GM19397 (cell line): Measurements from ENCODE around the gene IZUMO1.
"Not testable (repeated sequence)": the region's sequence is repeated elsewhere in the genome, so short reads cannot be mapped to it uniquely, and the experiment has no call there.

Experiments
- ATAC-seq: cut with Tn5 transposase; IDR thresholded peaks from one replicate; pipeline ENCODE4 v1.9.1; 2021; ENCODE audit warnings: mild to moderate bottlenecking, moderate library complexity; ENCODE audit not compliant: unreplicated experiment

The IZUMO1 gene

DNA sequence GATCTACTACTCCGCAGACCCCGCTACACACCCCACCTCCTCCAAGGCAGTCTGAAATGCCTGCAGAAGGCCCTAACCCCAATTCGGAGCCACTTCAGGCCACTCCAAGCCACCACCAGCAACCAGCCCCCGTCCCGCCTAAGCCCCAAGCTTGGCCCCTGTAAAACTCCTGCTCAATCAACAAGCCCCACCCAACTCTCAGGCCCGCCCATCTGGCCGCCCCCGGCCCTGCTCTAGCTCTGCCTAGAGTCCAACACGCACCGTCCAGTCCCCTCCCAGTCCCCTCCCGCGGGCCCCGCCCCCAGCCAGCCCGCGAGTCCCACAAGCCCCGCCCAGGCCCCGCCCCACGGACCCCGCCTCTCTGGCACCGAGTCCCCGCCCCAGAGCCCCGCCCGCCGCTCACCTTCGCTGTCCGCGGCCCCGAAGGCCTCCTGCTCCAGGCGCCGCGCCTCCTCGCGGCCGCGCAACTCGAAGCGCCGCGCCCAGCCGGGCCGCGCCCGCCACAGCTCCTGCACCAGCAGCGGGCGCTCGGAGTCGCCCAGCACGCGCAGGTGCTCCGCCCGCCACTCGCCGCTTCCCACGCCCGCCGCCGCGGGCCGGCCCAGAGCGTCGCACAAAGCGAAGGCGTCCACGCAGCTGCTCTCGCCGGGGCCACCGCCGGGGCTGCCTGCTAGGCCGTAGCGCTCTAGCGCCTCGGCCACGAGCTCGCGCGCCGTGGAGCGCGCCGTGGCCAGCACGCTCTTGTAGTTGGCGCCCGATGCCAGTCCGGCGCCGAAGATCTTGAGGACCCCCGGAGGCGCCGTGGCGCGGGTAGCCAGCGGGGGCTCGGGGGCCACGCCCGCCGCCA, 7.9 kb downstream of the IZUMO1 start:
- ATAC-seq, result peak; percentile 81

DNA sequence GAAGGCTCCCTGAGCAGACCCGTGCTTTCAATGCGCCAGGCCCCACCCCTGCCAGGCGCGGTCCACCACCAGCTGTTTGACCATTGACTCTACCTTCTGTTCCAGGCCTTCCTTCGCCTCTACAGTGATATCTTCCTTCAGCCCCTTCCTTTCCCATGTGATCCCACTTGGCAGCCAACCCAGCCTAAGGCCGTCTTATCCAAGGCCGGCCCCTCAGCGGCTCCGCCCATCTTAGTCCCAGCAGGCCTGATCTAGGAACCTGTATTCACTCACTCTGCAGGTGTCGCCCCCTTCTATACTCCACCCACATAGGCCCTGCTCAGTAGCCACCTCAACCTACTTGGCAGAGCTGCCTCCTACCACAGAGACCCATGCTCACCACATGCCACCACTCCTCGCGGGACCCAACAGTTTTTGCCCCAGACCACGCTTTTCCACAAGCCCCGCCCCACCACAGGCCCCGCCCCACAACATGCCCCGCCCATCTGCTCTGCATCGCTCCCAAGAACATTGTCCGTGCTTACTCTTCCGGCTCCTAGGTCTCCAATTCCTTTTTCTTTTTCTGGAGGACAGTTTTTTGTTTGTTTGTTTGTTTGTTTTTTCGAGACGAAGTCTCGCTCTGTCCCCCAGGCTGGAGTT, 9.2 kb downstream of the IZUMO1 start:
- ATAC-seq, result no peak

DNA sequence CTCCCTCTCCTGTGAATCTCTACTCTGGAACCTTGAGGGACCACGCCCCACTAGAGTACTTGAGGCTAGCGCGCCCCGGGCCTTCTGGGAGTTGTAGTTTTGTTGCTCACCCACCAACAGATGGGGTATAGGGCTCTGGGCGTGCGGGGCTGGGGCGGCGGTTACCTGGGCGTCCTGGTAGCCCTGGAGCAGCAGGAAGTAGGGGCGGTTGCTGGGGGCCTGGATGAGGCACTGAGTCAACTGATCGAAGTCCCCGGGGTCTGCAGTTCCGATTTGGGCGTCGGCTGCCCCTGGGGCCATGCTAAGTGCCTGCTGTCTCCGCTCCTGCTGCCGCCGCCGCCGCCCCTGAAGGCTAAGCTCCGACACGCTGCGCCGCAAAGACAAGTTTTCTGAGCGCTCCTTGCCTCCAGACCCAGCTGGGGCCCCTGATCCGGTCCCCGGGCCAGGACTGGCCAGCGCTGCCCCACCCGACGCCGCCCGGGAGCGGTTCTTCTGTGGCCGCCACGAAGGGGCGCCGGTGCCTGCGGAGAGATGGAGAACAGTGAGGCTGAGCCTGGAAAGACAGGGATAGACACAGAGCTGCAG, 11.6 kb downstream of the IZUMO1 start:
- no peak for ATAC-seq

DNA sequence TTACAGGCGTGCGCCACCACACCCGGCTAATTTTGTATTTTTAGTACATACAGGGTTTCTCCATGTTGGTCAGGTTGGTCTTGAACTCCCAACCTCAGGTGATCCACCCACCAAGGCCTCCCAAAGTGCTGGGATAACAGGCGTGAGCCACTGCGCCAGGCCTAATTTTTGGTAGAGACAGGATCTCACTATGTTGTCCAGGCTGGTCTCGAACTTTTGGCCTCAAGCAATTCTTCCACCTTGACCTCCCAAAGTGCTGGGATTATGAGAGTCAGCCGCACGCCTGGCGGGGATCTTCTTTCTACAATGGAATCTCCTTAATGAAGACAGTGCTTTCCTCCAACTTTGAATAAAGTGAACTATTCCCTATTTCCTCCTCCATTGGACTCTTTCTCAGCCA, 12.1 kb downstream of the IZUMO1 start:
- ATAC-seq, result no peak

DNA sequence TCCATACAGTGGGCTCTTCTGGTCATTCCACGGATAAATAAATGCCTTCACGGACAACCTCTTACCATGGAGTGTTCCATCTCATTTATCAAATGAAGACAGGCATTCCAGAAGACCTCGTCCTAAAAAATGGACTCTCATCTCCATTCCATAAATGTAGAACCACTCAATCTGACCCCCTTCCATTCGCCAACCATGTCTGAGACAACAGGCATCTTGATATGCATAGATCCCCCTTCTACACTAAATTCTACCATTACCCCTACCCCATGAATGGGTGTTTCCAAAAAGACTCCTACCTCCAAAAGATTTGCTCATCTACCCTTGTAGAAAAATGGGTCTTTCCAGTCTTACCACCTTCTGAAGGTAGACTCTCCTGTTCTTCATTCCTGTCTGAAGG, 15.3 kb downstream of the IZUMO1 start:
- ATAC-seq, result no peak

DNA sequence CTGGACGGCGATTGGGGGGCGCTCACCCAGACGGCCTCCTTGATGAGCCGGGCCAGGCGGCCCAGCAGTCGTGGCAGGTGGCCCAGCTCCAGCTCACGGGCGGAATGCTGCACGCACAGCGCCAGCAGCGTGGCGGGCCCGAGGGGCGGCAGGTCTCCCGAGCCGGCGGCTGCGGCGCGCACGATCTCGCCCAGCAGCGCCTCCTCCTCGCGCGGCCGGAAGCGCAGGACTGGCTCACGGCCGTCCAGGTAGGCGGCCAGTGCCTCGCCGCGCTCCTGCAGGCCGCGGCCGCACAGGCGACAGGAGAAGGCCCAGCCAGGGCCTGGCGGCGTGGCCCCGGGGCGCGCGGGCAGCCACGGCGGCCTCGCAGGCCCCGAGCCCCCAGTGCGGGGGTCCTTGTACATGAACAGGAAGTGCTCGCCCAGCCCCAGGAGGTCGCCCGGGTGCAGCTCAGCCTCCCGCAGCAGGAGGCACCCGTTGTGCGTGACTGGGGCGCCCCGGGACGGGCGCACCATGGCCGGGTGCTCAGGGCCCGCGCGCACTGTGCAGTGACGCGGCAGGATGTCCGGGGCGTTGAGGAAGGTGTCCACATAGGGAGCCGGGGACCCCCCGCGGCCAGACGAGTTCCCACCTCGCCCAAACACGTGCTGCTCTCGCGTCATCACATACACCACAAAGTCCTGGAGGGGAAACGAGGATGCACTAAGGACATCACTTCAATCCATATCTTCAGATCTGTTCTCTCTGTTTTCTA, 17.6 kb downstream of the IZUMO1 start:
- no peak for ATAC-seq

DNA sequence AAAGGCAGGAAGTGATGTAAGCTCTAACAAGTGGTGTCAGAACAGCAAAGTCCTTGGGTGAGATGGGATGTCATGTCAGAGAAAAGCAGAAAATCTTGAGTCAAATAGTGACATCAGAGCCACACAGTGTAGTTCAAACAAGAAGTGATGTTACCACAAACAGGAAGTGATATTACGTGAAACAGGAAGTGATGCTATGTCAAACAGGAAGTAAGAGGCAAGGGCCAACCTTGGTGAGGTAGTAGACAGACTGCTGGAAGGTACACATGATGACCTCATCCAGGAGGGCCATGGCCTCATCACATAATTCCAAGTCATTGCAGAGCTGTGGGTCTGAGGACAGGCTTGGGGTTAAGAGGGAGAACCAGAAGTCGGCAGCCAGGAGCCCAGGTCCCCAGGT, 20.2 kb downstream of the IZUMO1 start:
- no peak for ATAC-seq

DNA sequence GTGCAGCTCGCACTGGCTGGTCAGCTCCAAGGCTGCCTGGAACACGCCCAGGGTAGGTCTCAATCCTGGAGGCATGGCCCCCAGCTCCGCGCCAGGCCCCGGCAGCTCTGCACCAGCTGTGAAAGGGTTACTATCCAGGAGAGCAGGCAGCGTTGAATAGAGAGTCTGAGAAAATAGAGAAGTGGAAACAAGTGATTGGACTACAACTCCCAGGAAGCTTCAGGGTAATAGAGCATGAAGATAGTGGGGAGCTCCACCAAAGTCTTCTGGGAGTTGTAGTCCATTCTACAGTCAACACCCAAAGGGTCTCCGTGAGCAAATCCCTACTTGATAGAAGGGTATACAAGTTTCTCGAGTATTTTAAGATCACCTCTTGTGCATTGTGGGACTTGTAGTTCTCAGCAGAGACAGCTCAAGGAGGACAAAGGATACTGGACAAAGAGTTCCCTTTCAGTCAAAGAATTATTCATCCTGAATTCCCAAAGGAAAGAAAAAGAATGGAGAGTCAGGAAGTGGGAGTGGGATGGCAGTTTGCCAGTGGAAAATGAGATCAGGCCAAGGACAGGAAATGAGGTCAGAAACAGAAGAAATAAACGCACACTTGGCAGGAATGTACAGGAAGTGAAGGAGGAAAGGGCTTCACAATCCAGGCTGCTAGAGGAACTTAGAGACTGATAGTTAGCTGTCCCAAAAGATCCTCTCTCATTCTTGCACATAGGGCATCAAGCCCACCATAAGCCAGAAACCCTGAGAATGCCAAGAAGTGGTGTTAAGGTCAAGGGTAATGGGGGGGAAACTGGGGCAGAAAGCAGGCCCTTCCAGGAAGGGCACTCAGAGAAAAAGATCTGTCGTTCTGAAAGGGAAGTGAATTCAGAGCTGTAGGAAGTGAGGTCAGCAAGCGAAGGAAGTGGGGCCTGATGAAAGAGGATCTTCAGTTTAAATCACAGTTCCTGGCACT, 21.6 kb downstream of the IZUMO1 start:
- ATAC-seq, result no peak

DNA sequence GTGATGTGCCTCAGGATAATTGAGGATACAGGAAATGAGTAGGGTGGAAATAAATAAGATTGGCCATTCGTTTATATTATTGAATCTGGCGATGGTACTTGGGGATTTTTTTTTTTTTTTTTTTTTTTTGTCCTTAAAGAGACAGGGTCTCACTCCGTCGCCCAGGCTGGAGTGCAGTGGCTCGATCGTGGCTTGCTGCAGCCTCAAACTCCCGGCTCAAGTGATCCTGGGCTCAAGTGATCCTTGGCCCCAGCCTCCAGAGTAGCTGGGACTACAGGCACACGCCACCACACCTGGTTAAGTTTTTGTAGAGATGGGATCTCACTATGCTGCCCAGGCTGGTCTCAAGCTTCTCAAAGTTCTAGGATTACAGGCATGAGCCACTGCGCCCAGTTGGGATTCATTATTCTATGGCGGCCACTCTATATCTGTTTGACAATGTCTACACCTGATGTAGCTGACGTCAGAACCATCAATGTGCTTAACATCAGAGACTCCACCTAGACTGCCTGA, 24.5 kb downstream of the IZUMO1 start:
- no peak for ATAC-seq

DNA sequence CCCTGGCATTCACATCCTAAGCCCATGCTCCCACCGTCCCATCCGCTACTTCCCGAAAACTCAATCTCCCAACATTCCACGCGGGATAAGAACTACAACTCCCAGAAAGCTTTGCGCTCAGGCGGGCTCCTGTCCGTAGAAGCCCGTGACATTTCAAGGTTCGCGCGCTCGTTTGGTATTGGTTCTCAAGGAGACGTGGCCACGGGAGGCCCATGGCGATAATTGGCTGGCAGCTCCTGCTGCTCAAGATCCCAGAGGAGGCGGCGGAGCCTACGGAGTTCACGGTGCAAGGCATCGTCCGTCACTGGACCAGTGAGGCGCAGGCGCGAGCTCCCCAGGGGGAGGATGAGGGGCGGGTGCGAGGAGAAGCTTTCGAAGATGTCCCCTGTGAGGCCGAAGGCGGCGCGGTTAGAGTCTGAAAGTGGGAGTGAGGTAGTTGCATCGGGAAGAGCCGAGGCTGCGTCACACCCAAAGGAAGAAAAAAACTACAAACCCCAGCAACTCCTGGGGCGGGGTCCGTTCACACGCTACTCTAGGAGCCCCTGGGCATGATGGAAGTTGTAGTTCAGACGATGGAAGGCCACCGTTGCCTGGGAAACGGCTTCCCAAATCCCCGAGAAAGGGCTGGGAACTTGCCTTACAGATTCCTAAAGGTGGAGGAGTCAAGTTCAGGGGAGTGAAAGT, 26.0 kb downstream of the IZUMO1 start:
- ATAC-seq, result peak; percentile 79

DNA sequence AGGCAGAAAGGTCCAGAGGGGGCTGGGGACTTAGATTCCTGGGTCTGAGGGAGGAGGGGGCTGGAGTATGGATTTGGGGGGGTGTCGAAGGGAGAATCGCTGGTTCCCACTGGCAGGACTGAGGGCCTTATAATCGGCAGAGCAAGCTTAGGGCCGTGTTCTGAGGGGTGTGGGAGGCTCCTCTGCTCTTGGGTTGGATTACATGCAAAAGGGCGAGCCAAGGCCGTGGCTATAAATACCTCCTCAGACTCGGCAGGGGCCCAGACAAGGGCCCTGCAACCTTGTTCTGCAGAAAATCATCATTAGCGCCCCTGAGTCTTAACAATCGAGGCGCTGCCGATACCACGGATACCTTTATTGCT, 26.5 kb downstream of the IZUMO1 start:
- peak; percentile 2 for ATAC-seq

DNA sequence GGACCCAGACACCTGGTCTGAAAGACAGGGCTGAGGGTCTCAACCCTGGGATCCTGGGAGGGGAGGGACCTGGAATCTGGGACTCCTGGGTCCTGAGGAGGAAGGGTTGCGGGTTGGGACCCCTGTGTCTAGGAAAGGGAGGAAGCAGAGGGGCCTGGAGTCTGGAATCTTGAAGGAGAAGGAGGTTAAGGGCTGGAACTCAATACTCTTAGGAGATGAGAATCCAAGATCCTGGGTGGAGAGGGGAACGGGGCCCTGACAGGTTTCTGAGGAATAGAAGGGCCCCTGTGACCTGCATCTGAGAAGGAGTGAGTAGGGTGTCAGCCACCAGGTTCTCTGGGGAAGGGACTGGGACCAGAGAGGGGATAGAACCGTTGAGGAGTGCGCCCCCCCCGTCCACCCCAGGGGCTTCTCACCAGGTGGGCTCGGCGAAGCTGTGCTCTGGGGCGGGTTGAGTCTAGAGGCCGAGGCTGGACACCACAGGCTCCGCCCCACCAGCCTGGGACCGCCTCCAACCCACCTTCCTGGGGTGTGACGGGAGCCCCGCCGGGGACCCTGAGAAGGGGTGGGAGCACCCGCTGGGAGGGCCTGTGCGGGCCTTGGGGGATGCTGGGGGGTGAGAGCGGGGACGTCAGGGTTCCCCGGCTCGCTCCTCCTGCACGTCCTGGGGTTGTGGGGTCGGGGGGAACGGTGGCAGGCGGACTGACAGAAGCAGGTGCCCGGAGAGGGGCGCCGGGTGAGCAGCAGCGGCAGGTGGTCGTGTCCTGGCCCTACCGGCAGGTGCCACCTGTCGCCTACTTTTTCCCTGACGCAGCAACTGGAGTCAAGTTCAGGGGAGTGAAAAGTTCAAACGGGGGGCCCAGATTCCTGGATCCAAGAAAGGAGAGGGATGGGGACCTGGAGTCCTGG, 27.2 kb downstream of the IZUMO1 start, which contains the start of gene MAMSTR:
MAMSTR (minus strand) TSS at position 463 of the 909 bp plus-strand sequence. CDS start 694 bp downstream, outside the sequence.
- no peak for ATAC-seq

DNA sequence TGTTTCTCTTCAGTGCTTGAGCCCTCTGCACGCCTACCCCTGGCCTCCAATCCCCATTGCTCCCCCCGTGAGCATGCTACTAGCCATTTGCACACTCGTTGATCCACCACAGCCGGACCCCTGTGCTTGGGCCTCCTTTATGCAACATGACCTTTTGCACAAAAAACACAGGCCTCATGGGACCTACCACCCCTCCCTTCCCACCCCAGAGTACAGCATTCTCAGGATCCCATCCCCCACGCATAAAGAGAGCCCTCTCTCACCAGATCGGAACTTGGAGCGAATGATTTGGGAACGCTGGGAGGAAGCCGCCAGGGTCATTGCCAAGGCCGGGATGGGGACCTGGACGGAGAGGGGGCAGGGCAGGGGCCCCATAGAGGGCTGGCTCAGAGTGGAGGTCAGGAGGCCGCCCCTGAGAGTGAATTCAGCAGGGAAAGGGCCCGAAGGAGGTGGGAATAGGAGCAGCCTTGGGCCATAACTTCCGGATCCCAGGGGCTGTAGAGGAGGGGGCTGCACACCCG, 27.9 kb downstream of the IZUMO1 start:
- no peak for ATAC-seq

DNA sequence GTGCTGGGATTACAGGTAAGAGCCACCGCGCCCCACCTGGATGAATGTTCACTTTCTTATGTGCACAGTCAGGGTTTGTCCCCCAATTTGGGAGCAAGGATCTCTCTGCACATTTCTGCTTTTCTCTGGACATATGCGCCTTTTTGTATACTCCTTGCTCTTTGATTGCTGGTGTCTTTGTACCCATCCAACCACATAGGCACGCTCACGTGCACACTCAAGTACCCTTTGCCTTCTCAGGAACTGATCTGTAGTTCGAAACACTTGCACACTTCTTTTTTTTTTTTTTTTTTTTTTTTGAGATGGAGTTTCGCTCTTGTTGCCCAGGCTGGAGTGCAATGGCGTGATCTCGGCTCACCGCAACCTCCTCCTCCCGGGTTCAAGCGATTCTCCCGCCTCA, 28.6 kb downstream of the IZUMO1 start:
- not testable (repeated sequence) for ATAC-seq

DNA sequence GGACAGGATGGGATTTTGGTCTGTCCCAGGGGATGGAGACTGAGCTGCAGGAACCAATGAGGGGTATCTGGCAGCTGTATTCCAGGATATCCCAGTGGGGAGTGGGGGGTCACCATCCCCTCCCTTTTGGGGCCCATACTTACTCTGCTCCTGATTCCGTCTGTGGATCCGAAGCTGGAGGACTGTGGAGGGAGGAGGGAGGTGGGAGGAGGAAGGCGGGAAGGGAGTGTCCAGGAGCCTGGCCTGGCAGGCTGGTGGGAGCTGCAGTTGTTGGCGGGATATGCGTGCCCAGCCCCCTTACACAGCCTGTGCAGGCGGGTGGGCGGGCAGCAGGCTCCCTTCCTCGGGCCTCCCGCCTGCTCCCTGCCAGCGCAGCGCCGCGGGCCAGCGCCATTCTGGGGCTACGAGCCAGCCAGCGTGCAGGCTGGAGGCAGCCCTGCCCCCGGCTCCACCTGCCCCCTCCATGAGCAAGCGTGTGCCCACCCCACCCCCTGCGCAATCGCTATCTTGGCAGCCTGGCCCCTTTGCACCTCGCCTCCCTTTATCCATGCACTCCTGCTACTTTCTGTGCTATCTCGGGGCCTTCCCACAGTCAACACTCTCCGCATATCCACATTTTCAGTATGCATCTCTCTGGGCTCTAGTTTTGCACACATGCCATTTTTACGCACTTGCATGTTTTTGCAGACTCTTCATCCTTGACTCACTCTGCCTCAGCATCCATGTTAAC, 30.0 kb downstream of the IZUMO1 start:
- ATAC-seq, result no peak

DNA sequence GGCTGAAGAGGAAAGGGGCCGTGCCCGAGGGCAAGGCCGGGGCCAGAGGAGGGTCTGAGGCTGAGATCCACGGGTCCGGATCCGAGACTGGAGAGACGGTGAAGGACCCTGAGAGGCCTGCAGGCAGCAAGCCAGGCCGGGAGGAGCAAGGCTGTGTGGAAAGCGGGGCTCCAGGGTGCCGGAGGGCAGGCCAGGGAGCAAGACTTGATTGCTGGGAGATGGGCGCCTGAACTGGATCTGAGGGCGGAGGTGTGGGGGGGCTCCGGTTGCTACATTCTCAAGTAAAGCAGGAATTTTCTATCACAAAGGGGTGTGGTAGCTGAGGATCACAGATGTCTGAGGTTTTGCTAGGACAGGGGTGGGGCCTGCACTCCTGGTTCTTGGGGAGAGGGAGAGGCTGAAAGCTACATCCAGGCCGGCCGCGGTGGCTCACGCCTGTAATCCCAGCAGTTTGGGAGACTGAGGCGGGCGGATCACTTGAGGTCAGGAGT, 31.0 kb downstream of the IZUMO1 start:
- ATAC-seq, result no peak
